ENCODE data around the gene SHB. TPM values are rescaled to one million over a fixed set of nuclear protein-coding genes. Genes with fewer than 3 reads are reported as not detected.

The SHB gene
- total and polyA plus RNA-seq, 2 of the 13 experiments (the other 11 are each of a cell fraction or from before 2014, with no cell fraction given): 19.4 to 20.7 TPM

DNA sequence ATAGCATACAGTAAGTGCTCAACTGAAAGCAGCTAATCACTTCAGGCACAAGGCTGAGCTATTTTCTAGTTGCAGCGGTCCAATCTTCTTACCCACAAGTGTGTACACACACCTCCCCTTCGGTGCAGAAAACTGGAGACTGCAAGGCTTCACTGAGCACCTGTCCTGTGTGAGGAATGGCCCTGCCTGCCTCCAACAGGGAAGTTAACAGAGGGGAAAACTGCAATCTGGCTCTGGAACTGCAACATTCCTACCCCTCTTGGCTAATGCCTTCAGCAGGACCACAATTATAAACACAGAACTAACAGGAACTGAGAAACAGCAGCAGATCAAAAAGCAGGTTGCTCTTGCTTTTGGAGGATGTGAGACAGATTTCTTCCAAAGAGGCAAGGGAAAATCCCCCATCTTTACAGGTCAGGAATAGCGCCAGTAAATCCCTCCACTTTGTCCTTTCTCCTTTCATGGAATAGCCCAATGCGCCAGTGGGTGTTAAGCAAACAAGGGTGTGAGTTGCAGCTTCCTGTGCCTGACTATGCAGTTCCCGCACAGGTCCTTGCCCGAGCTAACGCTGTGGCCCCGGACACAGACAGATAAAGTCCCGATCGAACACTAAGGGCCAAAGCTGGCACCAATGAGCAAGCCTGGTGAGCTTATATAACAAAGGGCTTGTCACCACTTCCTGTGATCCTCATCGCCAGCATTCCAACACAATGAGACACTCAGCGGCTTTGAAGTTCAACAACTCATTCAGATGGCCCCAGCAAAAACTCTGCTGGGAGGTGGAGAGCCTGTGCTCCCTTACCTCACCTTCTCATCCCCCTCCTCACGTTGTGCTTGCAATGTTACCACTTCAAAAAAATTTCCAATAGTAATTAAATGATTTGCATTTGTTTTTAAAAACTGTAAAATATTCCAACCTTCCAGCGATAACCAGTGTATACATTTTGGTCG lies 21.5 kb downstream of the SHB start (continued):
- peak; percentile 87; the same call in 1 of the 2 replicates for TF ChIP-seq HOMEZ (CRISPR knock-in tag; IDR thresholded peaks at IDR 0.05; ENCODE audit: low read depth)
- TF ChIP-seq MXD3 (CRISPR knock-in tag; IDR thresholded peaks at IDR 0.05): no peak
- no peak for TF ChIP-seq FOXO4 (CRISPR knock-in tag; conservative IDR thresholded peaks at IDR 0.05)
- no peak for TF ChIP-seq NFE2L1 (CRISPR knock-in tag; IDR thresholded peaks at IDR 0.05; ENCODE audit: borderline replicate concordance)
- TF ChIP-seq ZXDC (CRISPR knock-in tag; IDR thresholded peaks at IDR 0.05): no peak
- peak; percentile 93 for TF ChIP-seq PITX1 (CRISPR knock-in tag; IDR thresholded peaks at IDR 0.05)
- peak; percentile 84 for TF ChIP-seq DRAP1 (CRISPR knock-in tag; IDR thresholded peaks at IDR 0.05)
- TF ChIP-seq REL (CRISPR knock-in tag; conservative IDR thresholded peaks at IDR 0.05): 0 out of 2 replicates have a peak, but pooled peaks have one; percentile 11
- no peak for TF ChIP-seq GABPA (IDR thresholded peaks at IDR 0.05; ENCODE audit: low read depth, low read length)
- TF ChIP-seq GABPA (CRISPR knock-in tag; IDR thresholded peaks at IDR 0.05; ENCODE audit: low read depth): peak; percentile 81
- TF ChIP-seq ZNF142 (CRISPR knock-in tag; IDR thresholded peaks at IDR 0.05): no peak
- TF ChIP-seq, protein P1, sequence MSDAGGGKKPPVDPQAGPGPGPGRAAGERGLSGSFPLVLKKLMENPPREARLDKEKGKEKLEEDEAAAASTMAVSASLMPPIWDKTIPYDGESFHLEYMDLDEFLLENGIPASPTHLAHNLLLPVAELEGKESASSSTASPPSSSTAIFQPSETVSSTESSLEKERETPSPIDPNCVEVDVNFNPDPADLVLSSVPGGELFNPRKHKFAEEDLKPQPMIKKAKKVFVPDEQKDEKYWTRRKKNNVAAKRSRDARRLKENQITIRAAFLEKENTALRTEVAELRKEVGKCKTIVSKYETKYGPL (CRISPR knock-in tag; IDR thresholded peaks at IDR 0.05): peak; percentile 96
- TF ChIP-seq KLF6 (CRISPR knock-in tag; IDR thresholded peaks at IDR 0.05): peak; percentile 74
- no peak for TF ChIP-seq JARID2 (CRISPR knock-in tag; IDR thresholded peaks at IDR 0.05; ENCODE audit: insufficient replicate concordance)

All from HepG2 (cell line).